Measurements from ENCODE around the gene EFNA5.

GRCh38 chr5:107541400-107541799 lies 129.3 kb downstream of the EFNA5 start:
- no peak for TF ChIP-seq POLR2A (IDR thresholded peaks at IDR 0.05; ENCODE audit: low read depth, low read length)
- no peak for TF ChIP-seq EZH2 (IDR thresholded peaks at IDR 0.05; ENCODE audit: borderline replicate concordance, control insufficient read depth, low read depth, low read length)
- TF ChIP-seq HDAC2 (IDR thresholded peaks at IDR 0.05) = no peak
- TF ChIP-seq ZBTB40 (IDR thresholded peaks at IDR 0.05; ENCODE audit: borderline replicate concordance) = no peak
- TF ChIP-seq, protein P1, sequence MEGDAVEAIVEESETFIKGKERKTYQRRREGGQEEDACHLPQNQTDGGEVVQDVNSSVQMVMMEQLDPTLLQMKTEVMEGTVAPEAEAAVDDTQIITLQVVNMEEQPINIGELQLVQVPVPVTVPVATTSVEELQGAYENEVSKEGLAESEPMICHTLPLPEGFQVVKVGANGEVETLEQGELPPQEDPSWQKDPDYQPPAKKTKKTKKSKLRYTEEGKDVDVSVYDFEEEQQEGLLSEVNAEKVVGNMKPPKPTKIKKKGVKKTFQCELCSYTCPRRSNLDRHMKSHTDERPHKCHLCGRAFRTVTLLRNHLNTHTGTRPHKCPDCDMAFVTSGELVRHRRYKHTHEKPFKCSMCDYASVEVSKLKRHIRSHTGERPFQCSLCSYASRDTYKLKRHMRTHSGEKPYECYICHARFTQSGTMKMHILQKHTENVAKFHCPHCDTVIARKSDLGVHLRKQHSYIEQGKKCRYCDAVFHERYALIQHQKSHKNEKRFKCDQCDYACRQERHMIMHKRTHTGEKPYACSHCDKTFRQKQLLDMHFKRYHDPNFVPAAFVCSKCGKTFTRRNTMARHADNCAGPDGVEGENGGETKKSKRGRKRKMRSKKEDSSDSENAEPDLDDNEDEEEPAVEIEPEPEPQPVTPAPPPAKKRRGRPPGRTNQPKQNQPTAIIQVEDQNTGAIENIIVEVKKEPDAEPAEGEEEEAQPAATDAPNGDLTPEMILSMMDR (IDR thresholded peaks at IDR 0.05 in 2 of 3, conservative IDR thresholded peaks at IDR 0.05 in 1 of 3; ENCODE audit: control insufficient read depth in 2 of 3, extremely low read depth in 1 of 3, insufficient read depth in 1 of 3, low read depth in 3 of 3, low read length in 3 of 3) = no peak
- TF ChIP-seq CEBPB (IDR thresholded peaks at IDR 0.05; ENCODE audit: borderline replicate concordance in 1 of 2, low read depth in 2 of 2, low read length in 2 of 2) = no peak
- no peak for TF ChIP-seq FOS (IDR thresholded peaks at IDR 0.05; ENCODE audit: borderline replicate concordance, extremely low read depth, insufficient read length)
- no peak for TF ChIP-seq ATF3 (IDR thresholded peaks at IDR 0.05; ENCODE audit: borderline replicate concordance, extremely low read depth, low read depth, low read length)
- TF ChIP-seq MAX (IDR thresholded peaks at IDR 0.05; ENCODE audit: low read depth, low read length) = no peak
- TF ChIP-seq JUNB (IDR thresholded peaks at IDR 0.05) = no peak
- no peak for TF ChIP-seq SIN3A (IDR thresholded peaks at IDR 0.05; ENCODE audit: low read depth, low read length)
- no peak for TF ChIP-seq NFXL1 (IDR thresholded peaks at IDR 0.05; ENCODE audit: borderline replicate concordance)
- no peak for TF ChIP-seq CBX3 (IDR thresholded peaks at IDR 0.05; ENCODE audit: borderline replicate concordance, low read depth)
- no peak for TF ChIP-seq SUZ12 (IDR thresholded peaks at IDR 0.05; ENCODE audit: unreplicated experiment)
